Osteocyte (in vitro differentiated cells): Measurements from ENCODE around the gene ZC3H11A. TPM values are rescaled to one million over a fixed set of nuclear protein-coding genes. Genes with fewer than 3 reads are reported as not detected.

Experiments used
- DNase-seq: peaks from one replicate; pipeline ENCODE4 v3.0.0; 2021; ENCODE audit warnings: mixed read lengths; ENCODE audit not compliant: unreplicated experiment; ENCODE audit errors: extremely low spot score
- H3K27ac Mint-ChIP-seq: one replicate; pipeline ENCODE4 v1.8.0; 2021; ENCODE audit warnings: mild to moderate bottlenecking, mixed read lengths; ENCODE audit not compliant: unreplicated experiment
- H3K27me3 Mint-ChIP-seq: one replicate; pipeline ENCODE4 v1.8.0; 2021; ENCODE audit warnings: mixed read lengths; ENCODE audit not compliant: unreplicated experiment
- H3K36me3 Mint-ChIP-seq: one replicate; pipeline ENCODE4 v1.8.0; 2021; ENCODE audit warnings: mixed read lengths; ENCODE audit not compliant: unreplicated experiment
- H3K4me1 Mint-ChIP-seq: one replicate; pipeline ENCODE4 v1.8.0; 2021; ENCODE audit warnings: mixed read lengths; ENCODE audit not compliant: unreplicated experiment
- H3K4me3 Mint-ChIP-seq: one replicate; pipeline ENCODE4 v1.8.0; 2021; ENCODE audit warnings: mild to moderate bottlenecking, moderate library complexity, mixed read lengths; ENCODE audit not compliant: unreplicated experiment
- H3K9me3 Mint-ChIP-seq: one replicate; pipeline ENCODE4 v1.8.0; 2021; ENCODE audit warnings: mixed read lengths; ENCODE audit not compliant: unreplicated experiment
- total RNA-seq: library from RNA; stranded (reverse); gene quantifications from 2 replicates; pipeline ENCODE4 v1.2.1, GENCODE V29; 2021
- TF ChIP-seq, protein P1 (sequence below): fragments of 200-600 bp; sonication (generic); IDR thresholded peaks from 2 replicates; pipeline ENCODE4 v1.5.0; 2021; ENCODE audit warnings: antibody characterized with exemption, mild to moderate bottlenecking, moderate library complexity

ZC3H11A gene
- total RNA-seq, 1 donor from 2014 or later = 94.8 TPM

DNA sequence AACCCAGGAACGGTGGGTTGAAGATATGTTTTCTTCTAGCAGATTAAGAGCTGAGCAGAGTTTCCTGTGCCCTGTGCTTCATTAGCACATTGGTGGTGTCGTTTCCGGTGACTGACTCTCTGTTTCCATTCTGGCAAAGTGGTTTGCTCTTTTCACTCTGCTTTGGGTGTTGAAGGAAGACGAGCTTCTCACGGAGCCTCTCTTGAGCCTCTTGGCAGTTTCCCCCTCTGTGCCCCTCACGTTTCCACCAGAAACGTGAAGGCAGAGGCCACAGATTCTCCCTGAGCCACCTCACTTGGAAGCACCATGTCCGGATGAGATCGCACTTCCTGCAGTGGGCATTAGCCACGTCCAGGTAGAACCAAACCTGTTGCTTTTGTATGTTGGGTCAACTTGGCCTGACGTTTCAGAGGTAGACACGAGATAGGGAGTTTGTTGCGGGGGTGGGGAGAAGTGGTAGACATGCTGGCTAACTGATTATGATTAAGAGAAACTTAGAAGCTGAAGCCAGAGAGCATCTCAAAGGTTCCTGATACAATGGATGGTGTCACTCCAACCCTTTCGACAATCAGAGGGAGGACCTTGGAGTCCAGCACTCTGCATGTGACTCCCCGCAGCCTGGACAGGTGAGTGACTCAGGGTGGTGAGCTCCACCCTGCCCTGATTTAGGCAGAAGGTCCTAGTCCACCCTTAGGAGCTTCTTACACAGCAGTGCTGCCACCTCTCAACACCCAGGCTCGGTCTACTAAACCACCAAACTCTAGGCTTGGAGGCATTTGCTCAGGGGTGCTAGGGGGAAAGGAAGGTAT is 30.2 kb upstream of the ZC3H11A start, which contains the start of gene LAX1:
LAX1 (plus strand) TSS at position 155 of the 809 bp plus-strand sequence; CDS start at position 538, 383 bp downstream.
- H3K36me3 Mint-ChIP-seq = no peaks in the 10 kb centered on the region
- no peak within 1 kb of the TSS for H3K4me3 Mint-ChIP-seq
- TF ChIP-seq, protein P1, sequence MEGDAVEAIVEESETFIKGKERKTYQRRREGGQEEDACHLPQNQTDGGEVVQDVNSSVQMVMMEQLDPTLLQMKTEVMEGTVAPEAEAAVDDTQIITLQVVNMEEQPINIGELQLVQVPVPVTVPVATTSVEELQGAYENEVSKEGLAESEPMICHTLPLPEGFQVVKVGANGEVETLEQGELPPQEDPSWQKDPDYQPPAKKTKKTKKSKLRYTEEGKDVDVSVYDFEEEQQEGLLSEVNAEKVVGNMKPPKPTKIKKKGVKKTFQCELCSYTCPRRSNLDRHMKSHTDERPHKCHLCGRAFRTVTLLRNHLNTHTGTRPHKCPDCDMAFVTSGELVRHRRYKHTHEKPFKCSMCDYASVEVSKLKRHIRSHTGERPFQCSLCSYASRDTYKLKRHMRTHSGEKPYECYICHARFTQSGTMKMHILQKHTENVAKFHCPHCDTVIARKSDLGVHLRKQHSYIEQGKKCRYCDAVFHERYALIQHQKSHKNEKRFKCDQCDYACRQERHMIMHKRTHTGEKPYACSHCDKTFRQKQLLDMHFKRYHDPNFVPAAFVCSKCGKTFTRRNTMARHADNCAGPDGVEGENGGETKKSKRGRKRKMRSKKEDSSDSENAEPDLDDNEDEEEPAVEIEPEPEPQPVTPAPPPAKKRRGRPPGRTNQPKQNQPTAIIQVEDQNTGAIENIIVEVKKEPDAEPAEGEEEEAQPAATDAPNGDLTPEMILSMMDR = no peak
- no peaks in the 10 kb centered on the region for H3K9me3 Mint-ChIP-seq
- no peak for DNase-seq
- peaks cover 18% of the 10 kb centered on the region for H3K27me3 Mint-ChIP-seq
- H3K4me1 Mint-ChIP-seq = no peaks in the 10 kb centered on the region
- no peak within 1 kb of the TSS for H3K27ac Mint-ChIP-seq

DNA sequence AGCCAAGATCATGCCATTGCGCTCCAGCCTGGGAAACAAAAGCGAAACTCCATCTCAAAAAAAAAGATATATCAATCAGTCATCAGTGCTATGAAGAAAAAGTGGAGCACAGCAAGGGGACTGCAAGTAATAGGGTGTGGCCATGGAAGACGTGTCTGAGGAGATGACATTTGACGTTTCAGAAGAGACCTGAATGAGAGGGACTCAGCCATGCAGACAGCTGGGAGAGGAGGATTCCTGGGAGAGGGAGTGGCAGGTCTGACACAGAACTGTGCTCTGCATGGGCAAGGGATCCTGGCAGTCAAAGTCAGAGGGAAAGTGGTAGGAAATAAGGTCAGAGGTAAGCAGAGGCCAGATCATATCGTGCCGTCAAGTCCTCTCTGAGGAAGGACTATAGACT is 27.2 kb upstream of the ZC3H11A start:
- TF ChIP-seq, protein P1 = no peak
- no peak overlapping the region for H3K4me3 Mint-ChIP-seq
- peaks cover 31% of the 10 kb centered on the region for H3K27me3 Mint-ChIP-seq
- DNase-seq = no peak
- H3K27ac Mint-ChIP-seq = no peak overlapping the region
- H3K36me3 Mint-ChIP-seq = no peaks in the 10 kb centered on the region
- H3K4me1 Mint-ChIP-seq = no peaks in the 10 kb centered on the region
- no peaks in the 10 kb centered on the region for H3K9me3 Mint-ChIP-seq

- Mint-ChIP-seq H3K4me3 (no peak overlapping the region), H3K36me3 (no peaks in the 10 kb centered on the region), H3K27me3 (peaks cover 29% of the 10 kb centered on the region), H3K9me3 (no peaks in the 10 kb centered on the region), H3K4me1 (no peaks in the 10 kb centered on the region), H3K27ac (no peak overlapping the region)
- TF ChIP-seq, protein P1 = no peak
- no peak for DNase-seq
Measured at GRCh38 chr1:203769505-203770343, 25.7 kb upstream of the ZC3H11A start.

GRCh38 chr1:203771901-203772301 is 23.5 kb upstream of the ZC3H11A start:
- Mint-ChIP-seq H3K27ac (no peak overlapping the region), H3K4me1 (no peaks in the 10 kb centered on the region), H3K4me3 (no peak overlapping the region), H3K9me3 (no peaks in the 10 kb centered on the region), H3K36me3 (no peaks in the 10 kb centered on the region), H3K27me3 (peaks cover 25% of the 10 kb centered on the region)
- no peak for DNase-seq
- TF ChIP-seq, protein P1 = no peak

DNA sequence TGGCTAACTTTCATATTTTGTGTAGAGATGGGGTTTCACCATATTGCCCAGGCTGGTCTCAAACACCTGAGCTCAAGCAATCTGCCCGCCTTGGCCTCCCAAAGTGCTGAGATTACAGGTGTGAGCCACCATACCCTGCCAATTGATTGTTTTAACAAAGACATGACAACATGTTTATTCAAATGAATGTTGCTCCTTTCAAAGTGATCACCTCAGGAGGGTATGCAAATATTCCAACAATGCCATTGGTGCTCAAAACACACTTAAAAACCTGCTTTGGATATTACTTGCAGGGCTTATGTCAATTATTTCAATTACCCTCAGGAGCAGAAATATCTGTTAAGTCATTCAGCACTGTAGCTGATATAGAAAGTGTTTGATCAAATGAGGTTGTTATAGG is 22.6 kb upstream of the ZC3H11A start:
- TF ChIP-seq, protein P1 = no peak
- no peak for DNase-seq
- Mint-ChIP-seq H3K9me3 (no peaks in the 10 kb centered on the region), H3K4me1 (no peaks in the 10 kb centered on the region), H3K4me3 (no peak overlapping the region), H3K27ac (no peak overlapping the region), H3K36me3 (no peaks in the 10 kb centered on the region), H3K27me3 (peaks cover 25% of the 10 kb centered on the region)
